Measurements from ENCODE around the gene ACADL. TPM values are rescaled to one million over a fixed set of nuclear protein-coding genes. Genes with fewer than 3 reads are reported as not detected.

Gene ACADL
- total and polyA plus RNA-seq, 2 of the 13 experiments (the other 11 are each of a cell fraction or from before 2014, with no cell fraction given) = not detected

DNA sequence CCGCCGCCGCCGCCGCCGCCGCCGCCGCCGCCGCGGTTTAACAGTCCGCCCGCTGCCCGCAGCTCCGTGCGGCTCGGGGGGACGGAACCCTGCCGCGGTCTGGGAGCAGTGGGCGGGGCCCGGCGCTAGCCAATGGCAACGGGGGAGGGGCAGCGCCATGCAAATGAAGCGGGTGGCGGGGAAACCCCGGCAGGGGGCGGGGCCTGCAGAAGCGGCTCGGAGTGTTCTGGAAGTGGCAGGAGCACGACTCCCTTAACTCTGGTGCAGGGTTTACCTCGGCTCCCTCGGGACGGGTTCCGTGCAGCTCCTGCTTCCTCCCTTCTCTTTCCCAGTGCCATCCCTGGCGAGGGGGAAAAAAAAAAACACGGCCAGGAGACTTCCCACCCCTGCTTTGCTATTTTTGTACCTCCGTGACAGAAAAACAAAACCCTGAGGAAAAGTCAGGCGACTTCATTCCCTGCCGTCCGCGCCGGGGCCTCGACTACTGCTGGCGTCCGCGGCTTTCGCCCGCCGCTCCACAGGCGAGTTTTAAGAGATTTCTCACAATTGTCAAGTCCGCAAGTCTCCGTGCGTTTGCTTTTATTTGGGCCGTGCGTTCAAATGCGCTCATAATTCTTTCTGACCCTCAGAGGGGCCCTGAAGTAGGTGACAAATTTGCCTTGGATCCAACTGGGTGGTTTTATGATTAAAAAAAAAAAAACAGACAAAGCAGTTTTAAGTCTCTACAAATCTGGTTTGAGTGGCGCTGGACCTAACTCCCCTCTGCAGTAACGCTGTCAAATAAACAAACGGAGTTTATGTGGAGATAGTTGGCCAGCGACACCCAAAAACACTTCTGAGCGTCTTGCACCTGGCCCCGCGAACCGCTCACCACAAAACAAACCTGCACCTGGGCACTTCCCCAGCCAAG lies 53.7 kb downstream of the ACADL start, which contains the start of gene KANSL1L (continued):
- TF ChIP-seq EEA1 (CRISPR knock-in tag; IDR thresholded peaks at IDR 0.05; ENCODE audit: borderline replicate concordance) (0 out of 2 replicates have a peak, but pooled peaks have one; percentile 26), MED1 (CRISPR knock-in tag; IDR thresholded peaks at IDR 0.05) (no peak), ZIK1 (CRISPR knock-in tag; IDR thresholded peaks at IDR 0.05; ENCODE audit: borderline replicate concordance, low read depth) (no peak), ZNF552 (CRISPR knock-in tag; IDR thresholded peaks at IDR 0.05; ENCODE audit: borderline replicate concordance) (no peak), ZNF891 (CRISPR knock-in tag; IDR thresholded peaks at IDR 0.05) (no peak), MAFK (conservative IDR thresholded peaks at IDR 0.05 in 1 of 2, IDR thresholded peaks at IDR 0.05 in 1 of 2; ENCODE audit: low read length in 2 of 2) (no peak), YY1 (IDR thresholded peaks at IDR 0.05; ENCODE audit: insufficient read depth, insufficient replicate concordance, low read depth, low read length) (no peak), HNRNPLL (IDR thresholded peaks at IDR 0.05; ENCODE audit: low read depth, low read length, poor library complexity, severe bottlenecking) (peak; percentile 59), PAX8 (CRISPR knock-in tag; IDR thresholded peaks at IDR 0.05; ENCODE audit: borderline replicate concordance) (no peak), SIX1 (CRISPR knock-in tag; IDR thresholded peaks at IDR 0.05; ENCODE audit: borderline replicate concordance) (no peak), ZMAT3 (CRISPR knock-in tag; conservative IDR thresholded peaks at IDR 0.05) (no peak), ASH2L (IDR thresholded peaks at IDR 0.05; ENCODE audit: insufficient read length, low read depth, low read length) (no peak), ZNF557 (CRISPR knock-in tag; IDR thresholded peaks at IDR 0.05) (peak; percentile 83; the same call in 1 of the 2 replicates), ZNF775 (CRISPR knock-in tag; IDR thresholded peaks at IDR 0.05; ENCODE audit: borderline replicate concordance) (peak; percentile 60; the same call in 1 of the 2 replicates), FLYWCH1 (CRISPR knock-in tag; IDR thresholded peaks at IDR 0.05) (no peak), ZNF326 (CRISPR knock-in tag; IDR thresholded peaks at IDR 0.05; ENCODE audit: borderline replicate concordance) (no peak)
- TF ChIP-seq, protein P1, sequence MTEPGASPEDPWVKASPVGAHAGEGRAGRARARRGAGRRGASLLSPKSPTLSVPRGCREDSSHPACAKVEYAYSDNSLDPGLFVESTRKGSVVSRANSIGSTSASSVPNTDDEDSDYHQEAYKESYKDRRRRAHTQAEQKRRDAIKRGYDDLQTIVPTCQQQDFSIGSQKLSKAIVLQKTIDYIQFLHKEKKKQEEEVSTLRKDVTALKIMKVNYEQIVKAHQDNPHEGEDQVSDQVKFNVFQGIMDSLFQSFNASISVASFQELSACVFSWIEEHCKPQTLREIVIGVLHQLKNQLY (CRISPR knock-in tag; IDR thresholded peaks at IDR 0.05) = no peak
- TF ChIP-seq, protein P2, sequence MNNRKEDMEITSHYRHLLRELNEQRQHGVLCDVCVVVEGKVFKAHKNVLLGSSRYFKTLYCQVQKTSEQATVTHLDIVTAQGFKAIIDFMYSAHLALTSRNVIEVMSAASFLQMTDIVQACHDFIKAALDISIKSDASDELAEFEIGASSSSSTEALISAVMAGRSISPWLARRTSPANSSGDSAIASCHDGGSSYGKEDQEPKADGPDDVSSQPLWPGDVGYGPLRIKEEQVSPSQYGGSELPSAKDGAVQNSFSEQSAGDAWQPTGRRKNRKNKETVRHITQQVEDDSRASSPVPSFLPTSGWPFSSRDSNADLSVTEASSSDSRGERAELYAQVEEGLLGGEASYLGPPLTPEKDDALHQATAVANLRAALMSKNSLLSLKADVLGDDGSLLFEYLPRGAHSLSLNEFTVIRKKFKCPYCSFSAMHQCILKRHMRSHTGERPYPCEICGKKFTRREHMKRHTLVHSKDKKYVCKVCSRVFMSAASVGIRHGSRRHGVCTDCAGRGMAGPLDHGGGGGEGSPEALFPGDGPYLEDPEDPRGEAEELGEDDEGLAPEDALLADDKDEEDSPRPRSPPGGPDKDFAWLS (CRISPR knock-in tag; IDR thresholded peaks at IDR 0.05; ENCODE audit: borderline replicate concordance) = no peak
- TF ChIP-seq, protein P3, sequence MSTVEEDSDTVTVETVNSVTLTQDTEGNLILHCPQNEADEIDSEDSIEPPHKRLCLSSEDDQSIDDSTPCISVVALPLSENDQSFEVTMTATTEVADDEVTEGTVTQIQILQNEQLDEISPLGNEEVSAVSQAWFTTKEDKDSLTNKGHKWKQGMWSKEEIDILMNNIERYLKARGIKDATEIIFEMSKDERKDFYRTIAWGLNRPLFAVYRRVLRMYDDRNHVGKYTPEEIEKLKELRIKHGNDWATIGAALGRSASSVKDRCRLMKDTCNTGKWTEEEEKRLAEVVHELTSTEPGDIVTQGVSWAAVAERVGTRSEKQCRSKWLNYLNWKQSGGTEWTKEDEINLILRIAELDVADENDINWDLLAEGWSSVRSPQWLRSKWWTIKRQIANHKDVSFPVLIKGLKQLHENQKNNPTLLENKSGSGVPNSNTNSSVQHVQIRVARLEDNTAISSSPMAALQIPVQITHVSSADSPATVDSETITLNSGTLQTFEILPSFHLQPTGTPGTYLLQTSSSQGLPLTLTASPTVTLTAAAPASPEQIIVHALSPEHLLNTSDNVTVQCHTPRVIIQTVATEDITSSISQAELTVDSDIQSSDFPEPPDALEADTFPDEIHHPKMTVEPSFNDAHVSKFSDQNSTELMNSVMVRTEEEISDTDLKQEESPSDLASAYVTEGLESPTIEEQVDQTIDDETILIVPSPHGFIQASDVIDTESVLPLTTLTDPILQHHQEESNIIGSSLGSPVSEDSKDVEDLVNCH (CRISPR knock-in tag; IDR thresholded peaks at IDR 0.05) = no peak
- TF ChIP-seq, protein P4, sequence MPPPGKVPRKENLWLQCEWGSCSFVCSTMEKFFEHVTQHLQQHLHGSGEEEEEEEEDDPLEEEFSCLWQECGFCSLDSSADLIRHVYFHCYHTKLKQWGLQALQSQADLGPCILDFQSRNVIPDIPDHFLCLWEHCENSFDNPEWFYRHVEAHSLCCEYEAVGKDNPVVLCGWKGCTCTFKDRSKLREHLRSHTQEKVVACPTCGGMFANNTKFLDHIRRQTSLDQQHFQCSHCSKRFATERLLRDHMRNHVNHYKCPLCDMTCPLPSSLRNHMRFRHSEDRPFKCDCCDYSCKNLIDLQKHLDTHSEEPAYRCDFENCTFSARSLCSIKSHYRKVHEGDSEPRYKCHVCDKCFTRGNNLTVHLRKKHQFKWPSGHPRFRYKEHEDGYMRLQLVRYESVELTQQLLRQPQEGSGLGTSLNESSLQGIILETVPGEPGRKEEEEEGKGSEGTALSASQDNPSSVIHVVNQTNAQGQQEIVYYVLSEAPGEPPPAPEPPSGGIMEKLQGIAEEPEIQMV (CRISPR knock-in tag; IDR thresholded peaks at IDR 0.05; ENCODE audit: low read depth) = peak; percentile 78; the same call in 1 of the 2 replicates
- TF ChIP-seq, protein P5, sequence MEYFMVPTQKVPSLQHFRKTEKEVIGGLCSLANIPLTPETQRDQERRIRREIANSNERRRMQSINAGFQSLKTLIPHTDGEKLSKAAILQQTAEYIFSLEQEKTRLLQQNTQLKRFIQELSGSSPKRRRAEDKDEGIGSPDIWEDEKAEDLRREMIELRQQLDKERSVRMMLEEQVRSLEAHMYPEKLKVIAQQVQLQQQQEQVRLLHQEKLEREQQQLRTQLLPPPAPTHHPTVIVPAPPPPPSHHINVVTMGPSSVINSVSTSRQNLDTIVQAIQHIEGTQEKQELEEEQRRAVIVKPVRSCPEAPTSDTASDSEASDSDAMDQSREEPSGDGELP (IDR thresholded peaks at IDR 0.05; ENCODE audit: borderline replicate concordance, low read depth) = no peak; the same call in 1 of the 2 replicates

All from HepG2 (cell line).